HAP-1 (cell line): Measurements from ENCODE around the gene ZNF41.

Experiments
- DNase-seq, 2 experiments: peaks; one replicate each; pipeline ENCODE4 v3.0.0-alpha.2; 2016 to 2020; ENCODE audit warnings: low spot score in 2 of 2
- H3K27me3 ChIP-seq: fragments of 250-450 bp; sonication (Bioruptor Pico); 2 replicates; pipeline ENCODE4 v1.5.1; 2020; ENCODE audit warnings: low read depth, mild to moderate bottlenecking, moderate library complexity
- H3K36me3 ChIP-seq: fragments of 250-450 bp; sonication (Bioruptor Pico); replicated peaks from 2 replicates; pipeline ENCODE4 v1.5.1; 2020; ENCODE audit warnings: mild to moderate bottlenecking
- H3K4me1 ChIP-seq: fragments of 250-450 bp; sonication (Bioruptor Pico); 2 replicates; pipeline ENCODE4 v1.5.1; 2020; ENCODE audit warnings: mild to moderate bottlenecking
- H3K4me3 ChIP-seq: fragments of 250-450 bp; sonication (Bioruptor Pico); 2 replicates; pipeline ENCODE4 v1.5.1; 2020; ENCODE audit warnings: mild to moderate bottlenecking, moderate library complexity
- H3K9me3 ChIP-seq: fragments of 250-450 bp; sonication (Bioruptor Pico); 2 replicates; pipeline ENCODE4 v1.5.1; 2020; ENCODE audit warnings: mild to moderate bottlenecking, moderate library complexity
- in situ Hi-C: fragments of 300-500 bp; cut with MboI; formaldehyde crosslinking; loops from 3 replicates; pipeline ENCODE4 v1.14.3; 2020; ENCODE audit warnings: low sequenced_read_pairs, inconsistent platforms, mixed read lengths

ZNF41 gene

DNA sequence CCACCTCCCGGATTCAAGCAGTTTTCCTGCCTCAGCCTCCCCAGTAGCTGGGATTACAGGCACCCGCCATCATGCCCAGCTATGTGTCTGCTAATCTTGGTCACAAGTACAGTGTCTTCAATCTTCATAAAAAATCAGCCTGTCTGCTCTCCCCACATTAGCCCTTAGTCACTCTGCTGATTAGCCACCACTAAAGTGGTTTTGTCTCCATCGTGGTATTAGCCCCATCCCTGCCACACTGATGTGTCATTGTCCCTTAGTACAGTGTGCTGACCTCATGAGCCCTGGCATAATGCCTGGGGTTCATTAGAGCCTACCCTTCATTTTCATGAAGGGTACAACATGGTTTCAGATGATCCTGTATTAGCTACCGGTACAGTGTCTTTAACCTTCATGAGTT is 62.8 kb downstream of the ZNF41 start:
- H3K4me3 ChIP-seq = no peak overlapping the region
- no peaks in the 10 kb centered on the region for H3K27me3 ChIP-seq
- DNase-seq = no peak
- H3K4me1 ChIP-seq = no peaks in the 10 kb centered on the region
- no peaks in the 10 kb centered on the region for H3K36me3 ChIP-seq
- in situ Hi-C loops = no loop called here
- no peaks in the 10 kb centered on the region; the same call in 1 of the 2 replicates for H3K9me3 ChIP-seq

DNA sequence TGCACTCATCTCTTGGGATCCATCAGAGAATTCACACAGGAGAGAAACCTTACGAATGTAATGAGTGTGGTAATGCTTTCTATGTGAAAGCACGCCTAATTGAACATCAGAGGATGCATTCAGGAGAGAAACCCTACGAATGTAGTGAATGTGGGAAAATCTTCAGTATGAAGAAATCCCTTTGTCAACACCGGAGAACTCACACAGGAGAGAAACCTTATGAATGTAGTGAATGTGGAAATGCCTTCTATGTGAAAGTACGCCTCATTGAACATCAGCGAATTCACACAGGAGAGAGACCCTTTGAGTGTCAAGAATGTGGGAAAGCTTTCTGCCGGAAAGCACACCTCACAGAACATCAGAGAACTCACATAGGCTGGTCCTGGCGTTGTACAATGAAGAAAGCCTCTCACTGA is 69.8 kb downstream of the ZNF41 start:
- peaks cover 17% of the 10 kb centered on the region for H3K9me3 ChIP-seq
- H3K4me1 ChIP-seq = no peaks in the 10 kb centered on the region
- in situ Hi-C loops = no loop called here
- H3K4me3 ChIP-seq = no peak overlapping the region
- no peak for DNase-seq
- H3K27me3 ChIP-seq = no peaks in the 10 kb centered on the region
- no peaks in the 10 kb centered on the region for H3K36me3 ChIP-seq
